Measurements from ENCODE around the gene INPP5D. TPM values are rescaled to one million over a fixed set of nuclear protein-coding genes. Genes with fewer than 3 reads are reported as not detected.

INPP5D gene
- polyA plus RNA-seq, 1 of the 3 experiments (the other 2 are of a cell fraction), result 1.3 TPM

- no peak for TF ChIP-seq REST (IDR thresholded peaks at IDR 0.05; ENCODE audit: low read depth, low read length)
Measured at GRCh38 chr2:233039846-233040530, 20.2 kb upstream of the INPP5D start (continued).

- no peaks in the 10 kb centered on the region for H3K79me2 ChIP-seq (ENCODE audit: insufficient read depth)
- H3F3A ChIP-seq (replicated peaks; ENCODE audit: insufficient read depth), result peaks cover 2% of the 10 kb centered on the region
- H3K36me3 ChIP-seq (replicated peaks in 1 of 2; ENCODE audit: control insufficient read depth in 1 of 2, insufficient read depth in 2 of 2, low read length in 1 of 2), result no peaks in the 10 kb centered on the region
- WGBS (ENCODE audit: low lambda C conversion rate), result 70% methylated on average over 4 of the region's 4 CpGs
- H3K27ac ChIP-seq (ENCODE audit: low read depth in 2 of 2, low read length in 1 of 2), result no peak overlapping the region
- TF ChIP-seq POLR2AphosphoS5 (IDR thresholded peaks at IDR 0.05; ENCODE audit: low read depth, low read length) (no peak), FOSL2 (IDR thresholded peaks at IDR 0.05; ENCODE audit: borderline replicate concordance, low read depth) (no peak), MXI1 (IDR thresholded peaks at IDR 0.05; ENCODE audit: low read depth, low read length) (no peak), MAX (IDR thresholded peaks at IDR 0.05; ENCODE audit: low read depth) (no peak), RCOR1 (IDR thresholded peaks at IDR 0.05; ENCODE audit: low read length) (no peak), FOXJ3 (CRISPR knock-in tag; IDR thresholded peaks at IDR 0.05) (no peak), EP300 (IDR thresholded peaks at IDR 0.05; ENCODE audit: borderline replicate concordance in 1 of 2, low read depth in 1 of 2, low read length in 1 of 2) (no peak)
- H2AFZ ChIP-seq (ENCODE audit: low read depth), result no peak overlapping the region
- H3K27me3 ChIP-seq (ENCODE audit: insufficient read depth), result 0 out of 2 replicates have a peak, but pooled peaks cover 11% of the 10 kb centered on the region
- H3K4me1 ChIP-seq (ENCODE audit: control insufficient read depth in 1 of 2, insufficient read depth in 2 of 2, low read depth in 1 of 2, low read length in 1 of 2), result no peaks in the 10 kb centered on the region
- H4K20me1 ChIP-seq (ENCODE audit: insufficient read depth), result no peaks in the 10 kb centered on the region
- POLR2A ChIA-PET, result no interaction called here
- CTCF ChIA-PET, result interaction anchor here (1.0 to 5.5 kb wide), 3 partner anchors 10 to 13 kb away, joined by 3 to 32 read pairs (median 6); no protein-coding TSS in a partner anchor
- H3K4me2 ChIP-seq, result no peak overlapping the region
- no peak overlapping the region for H3K9ac ChIP-seq
- no peaks in the 10 kb centered on the region for H3K9me3 ChIP-seq
- H3K4me3 ChIP-seq (ENCODE audit: low read depth in 2 of 2, low read length in 1 of 2), result no peak overlapping the region
- H3K9me2 ChIP-seq, result no peaks in the 10 kb centered on the region
- DNase-seq, result no peak
Measured at GRCh38 chr2:233040571-233040970, 19.6 kb upstream of the INPP5D start.

GRCh38 chr2:233041722-233042323, 18.3 kb upstream of the INPP5D start:
- CTCF ChIA-PET, result interaction anchor here (1.4 to 5.5 kb wide), 3 partner anchors 10 to 12 kb away, joined by 6 to 32 read pairs (median 7); no protein-coding TSS in a partner anchor
- 0 out of 2 replicates have a peak, but pooled peaks cover 11% of the 10 kb centered on the region for H3K27me3 ChIP-seq (ENCODE audit: insufficient read depth)
- H2AFZ ChIP-seq (ENCODE audit: low read depth), result no peak overlapping the region
- DNase-seq, result no peak
- H3K9me2 ChIP-seq, result no peaks in the 10 kb centered on the region
- WGBS (ENCODE audit: low lambda C conversion rate), result 59% methylated on average over 9 of the region's 10 CpGs
- no peaks in the 10 kb centered on the region for H3K36me3 ChIP-seq (replicated peaks in 1 of 2; ENCODE audit: control insufficient read depth in 1 of 2, insufficient read depth in 2 of 2, low read length in 1 of 2)
- no peak overlapping the region for H3K4me2 ChIP-seq
- H3K79me2 ChIP-seq (ENCODE audit: insufficient read depth), result no peaks in the 10 kb centered on the region
- no peak overlapping the region for H3K27ac ChIP-seq (ENCODE audit: low read depth in 2 of 2, low read length in 1 of 2)
- no peak overlapping the region for H3K9ac ChIP-seq
- no peaks in the 10 kb centered on the region for H4K20me1 ChIP-seq (ENCODE audit: insufficient read depth)
- H3K4me1 ChIP-seq (ENCODE audit: control insufficient read depth in 1 of 2, insufficient read depth in 2 of 2, low read depth in 1 of 2, low read length in 1 of 2), result no peaks in the 10 kb centered on the region
- POLR2A ChIA-PET, result no interaction called here
- H3K9me3 ChIP-seq, result no peaks in the 10 kb centered on the region
- H3F3A ChIP-seq (replicated peaks; ENCODE audit: insufficient read depth), result no peaks in the 10 kb centered on the region
- H3K4me3 ChIP-seq (ENCODE audit: low read depth in 2 of 2, low read length in 1 of 2), result no peak overlapping the region
- TF ChIP-seq RXRA (IDR thresholded peaks at IDR 0.05; ENCODE audit: borderline replicate concordance, low read depth) (no peak), JUND (IDR thresholded peaks at IDR 0.05) (no peak), RFX5 (IDR thresholded peaks at IDR 0.05; ENCODE audit: low read length) (no peak), MEF2A (IDR thresholded peaks at IDR 0.05; ENCODE audit: borderline replicate concordance, low read depth) (no peak), ZBTB33 (IDR thresholded peaks at IDR 0.05; ENCODE audit: borderline replicate concordance, low read depth) (no peak), FOSL2 (IDR thresholded peaks at IDR 0.05; ENCODE audit: borderline replicate concordance, low read depth) (no peak), TEAD4 (IDR thresholded peaks at IDR 0.05; ENCODE audit: borderline replicate concordance, insufficient read depth) (no peak), IRF3 (IDR thresholded peaks at IDR 0.05; ENCODE audit: low read depth, low read length) (no peak)
